ENCODE data around the gene AKT2. TPM values are rescaled to one million over a fixed set of nuclear protein-coding genes. Genes with fewer than 3 reads are reported as not detected.
A peak's percentile ranks its signal among the peaks of the same experiment; 100 is the strongest.

AKT2 gene
- total RNA-seq, 1 experiment from 2014 or later: 71.9 TPM

DNA sequence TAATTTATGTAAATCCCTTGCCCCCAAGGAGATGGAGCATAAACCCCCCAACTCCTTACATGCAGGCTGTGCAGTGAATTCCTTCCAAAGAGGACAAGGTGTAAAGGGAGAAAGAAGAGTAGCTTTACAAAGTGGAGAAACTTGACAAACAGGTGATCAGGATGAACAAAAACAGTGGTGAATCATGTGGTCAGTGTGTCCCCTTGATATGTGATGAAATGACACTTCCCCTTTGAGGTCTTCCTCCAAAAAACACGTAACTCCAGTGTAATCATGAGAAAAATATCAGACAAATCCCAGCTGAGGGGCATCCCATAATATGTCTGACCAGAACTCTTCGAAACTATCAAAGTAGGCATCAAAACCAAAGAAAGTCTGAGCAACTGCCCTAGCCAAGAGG is 29.5 kb upstream of the AKT2 start:
- Histone ChIP-seq H3K9me3 (replicated peaks) (no peaks in the 10 kb centered on the region), H3K36me3 (peaks cover 11% of the 10 kb centered on the region; the same call in 1 of the 2 replicates), H3K4me1 (replicated peaks) (no peaks in the 10 kb centered on the region), H3K27me3 (replicated peaks) (no peaks in the 10 kb centered on the region), H3K27ac (no peak overlapping the region), H3K4me3 (no peak overlapping the region)
- no peak for DNase-seq (ENCODE audit: low read depth in 1 of 2, low spot score in 2 of 2)

DNA sequence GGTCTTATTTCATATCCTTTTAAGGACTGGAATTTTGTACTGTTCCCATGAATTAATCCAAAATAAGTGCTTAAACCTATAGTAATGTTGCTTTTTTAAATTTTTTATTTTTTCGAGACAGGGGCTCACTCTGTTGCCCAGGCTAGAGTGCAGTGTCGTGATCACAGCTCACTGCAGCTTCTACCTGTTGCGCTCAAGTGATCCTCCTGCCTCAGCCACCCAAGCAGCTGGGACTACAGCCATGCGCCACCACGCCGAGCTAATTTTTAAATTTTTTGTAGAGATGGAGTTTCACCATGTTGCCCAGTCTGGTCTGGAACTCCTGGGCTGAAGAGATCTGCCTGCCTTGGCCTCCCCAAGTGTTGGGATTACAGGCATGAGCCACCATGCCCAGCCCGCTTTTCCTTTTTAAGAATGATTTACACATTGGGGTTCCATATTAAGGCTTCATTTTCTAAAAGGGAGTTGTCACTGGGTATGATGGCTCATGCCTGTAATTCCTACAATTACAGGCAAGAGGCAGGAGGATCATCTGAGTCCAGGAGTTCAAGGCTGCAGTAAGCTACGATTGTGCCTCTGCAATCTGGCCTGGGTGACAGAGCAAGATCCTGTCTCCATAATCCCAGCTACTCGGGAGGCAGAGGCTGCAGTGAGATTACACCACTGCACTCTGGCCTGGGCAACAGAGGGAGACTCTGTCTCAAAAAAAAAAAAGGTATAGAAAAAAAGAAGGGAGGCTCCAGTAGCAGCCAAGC is 28.3 kb upstream of the AKT2 start:
- Histone ChIP-seq H3K4me1 (replicated peaks) (no peaks in the 10 kb centered on the region), H3K4me3 (no peak overlapping the region), H3K27ac (no peak overlapping the region)

DNA sequence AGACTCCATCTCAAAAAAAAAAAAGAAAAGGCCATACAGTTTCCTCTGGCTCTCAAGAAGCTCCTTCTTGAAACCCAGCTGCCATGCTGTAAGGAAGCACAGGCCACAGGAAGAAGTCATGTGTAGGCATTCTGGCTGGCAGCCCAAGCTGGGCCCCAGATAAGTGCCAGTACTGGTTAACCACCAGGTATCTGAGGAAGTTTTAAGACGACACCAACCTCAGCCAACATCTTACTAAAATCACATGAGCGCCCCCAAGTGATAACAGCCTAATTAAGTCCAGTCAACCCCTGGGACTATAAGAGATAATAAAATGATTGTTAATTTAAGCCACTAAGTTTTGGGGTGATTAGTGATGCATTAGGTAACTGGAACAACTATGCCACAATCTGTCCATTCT is 27.4 kb upstream of the AKT2 start:
- H3K36me3 ChIP-seq: 0 out of 2 replicates have a peak, but pooled peaks cover 7% of the 10 kb centered on the region
- H3K27me3 ChIP-seq (replicated peaks): no peaks in the 10 kb centered on the region
- H3K4me3 ChIP-seq: no peak overlapping the region
- H3K27ac ChIP-seq: no peak overlapping the region
- H3K4me1 ChIP-seq (replicated peaks): no peaks in the 10 kb centered on the region
- H3K9me3 ChIP-seq (replicated peaks): no peaks in the 10 kb centered on the region
- no peak for DNase-seq (ENCODE audit: low read depth in 1 of 2, low spot score in 2 of 2)

More for the DNA sequence above, 28.3 kb upstream of the AKT2 start:
- H3K27me3 ChIP-seq (replicated peaks): no peaks in the 10 kb centered on the region
- H3K36me3 ChIP-seq: 0 out of 2 replicates have a peak, but pooled peaks cover 7% of the 10 kb centered on the region
- DNase-seq (ENCODE audit: low read depth in 1 of 2, low spot score in 2 of 2): no peak
- no peaks in the 10 kb centered on the region for H3K9me3 ChIP-seq (replicated peaks)

DNA sequence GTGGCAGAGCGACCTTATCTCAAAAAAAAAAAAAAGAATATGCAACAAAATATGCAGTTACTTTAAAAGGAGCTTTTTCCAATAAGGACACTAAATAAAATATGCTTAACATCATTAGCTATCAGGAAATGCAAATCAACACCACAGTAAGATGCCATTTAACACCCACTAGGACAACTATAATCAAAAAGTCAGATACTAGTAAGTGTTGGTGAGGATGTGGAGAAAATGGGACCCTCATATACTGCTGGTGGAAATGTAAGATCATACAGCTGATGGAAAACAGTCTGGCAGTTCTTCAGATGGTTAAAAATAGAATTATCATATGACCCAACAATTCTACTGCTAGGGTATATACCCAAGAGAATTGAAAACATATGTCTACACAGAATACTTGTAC is 24.5 kb upstream of the AKT2 start:
- H3K4me3 ChIP-seq: no peak overlapping the region
- no peak for DNase-seq (ENCODE audit: low read depth in 1 of 2, low spot score in 2 of 2)
- H3K27ac ChIP-seq: no peak overlapping the region
- H3K36me3 ChIP-seq: no peaks in the 10 kb centered on the region
- no peaks in the 10 kb centered on the region for H3K4me1 ChIP-seq (replicated peaks)
- H3K27me3 ChIP-seq (replicated peaks): no peaks in the 10 kb centered on the region
- H3K9me3 ChIP-seq (replicated peaks): no peaks in the 10 kb centered on the region

DNA sequence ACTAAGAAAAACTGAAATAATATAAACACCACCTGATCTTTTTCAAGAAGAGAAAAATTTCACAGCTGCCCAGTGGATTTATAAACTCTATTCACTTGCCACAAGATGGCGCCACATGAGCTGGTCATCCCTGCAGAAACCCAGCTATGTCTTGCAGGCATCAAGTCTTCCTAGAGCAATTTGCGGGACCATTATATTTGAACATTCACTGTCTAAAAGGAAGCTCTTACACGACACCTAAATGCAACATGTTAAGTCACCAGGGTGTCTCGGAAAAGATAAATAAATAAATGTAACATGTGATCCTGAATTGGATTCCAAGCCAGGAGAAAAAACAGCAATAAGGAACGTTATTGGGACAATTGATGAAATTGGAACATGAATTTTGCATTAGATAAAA is 20.3 kb upstream of the AKT2 start:
- no peak overlapping the region for H3K4me3 ChIP-seq
- H3K9me3 ChIP-seq (replicated peaks): no peaks in the 10 kb centered on the region
- H3K36me3 ChIP-seq: no peaks in the 10 kb centered on the region
- no peaks in the 10 kb centered on the region for H3K4me1 ChIP-seq (replicated peaks)
- no peak overlapping the region for H3K27ac ChIP-seq
- DNase-seq (ENCODE audit: low read depth in 1 of 2, low spot score in 2 of 2): peak; percentile 31 to 79
- no peaks in the 10 kb centered on the region for H3K27me3 ChIP-seq (replicated peaks)

DNA sequence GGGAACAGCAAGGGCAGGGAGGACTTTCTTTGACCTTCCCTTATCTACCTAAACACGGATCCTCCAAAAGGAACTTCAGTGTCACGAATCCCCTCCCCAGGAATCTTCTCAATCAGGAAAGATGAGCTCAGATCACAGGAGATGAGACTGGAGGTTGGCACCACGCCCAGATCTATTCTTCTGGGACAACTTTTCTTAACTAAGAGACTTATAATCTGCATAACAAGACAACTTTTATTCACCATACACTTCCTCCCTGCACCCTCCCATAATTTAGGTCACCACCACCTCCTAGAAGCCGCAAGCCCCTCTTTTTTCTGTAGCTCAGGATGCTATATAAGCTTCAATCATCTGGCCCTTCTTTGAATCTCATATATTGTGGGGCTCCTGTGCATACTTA is 19.2 kb upstream of the AKT2 start:
- DNase-seq (ENCODE audit: low read depth in 1 of 2, low spot score in 2 of 2): no peak
- no peaks in the 10 kb centered on the region for H3K9me3 ChIP-seq (replicated peaks)
- no peaks in the 10 kb centered on the region for H3K27me3 ChIP-seq (replicated peaks)
- no peak overlapping the region for H3K27ac ChIP-seq
- no peaks in the 10 kb centered on the region for H3K36me3 ChIP-seq
- no peaks in the 10 kb centered on the region for H3K4me1 ChIP-seq (replicated peaks)
- H3K4me3 ChIP-seq: no peak overlapping the region

DNA sequence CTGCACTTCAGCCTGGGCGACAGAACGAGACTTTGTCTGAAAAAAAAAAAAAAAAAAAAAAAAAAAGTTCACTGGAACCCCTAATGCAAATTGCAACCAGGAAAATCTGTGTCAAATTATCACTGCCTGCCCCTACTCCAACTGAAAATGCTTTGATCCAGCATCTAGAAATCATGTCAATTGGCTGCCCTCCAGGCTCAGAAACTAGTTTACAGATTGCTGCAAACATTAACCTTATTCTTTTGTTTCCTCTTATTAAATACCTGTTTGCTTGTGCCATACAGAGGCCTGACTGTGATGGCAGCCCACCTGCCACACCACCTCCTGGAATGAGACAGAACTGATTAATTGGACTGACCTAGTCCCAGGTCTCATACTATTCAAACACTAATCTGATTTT is 18.6 kb upstream of the AKT2 start:
- H3K36me3 ChIP-seq: no peaks in the 10 kb centered on the region
- H3K27me3 ChIP-seq (replicated peaks): no peaks in the 10 kb centered on the region
- no peak for DNase-seq (ENCODE audit: low read depth in 1 of 2, low spot score in 2 of 2)
- no peaks in the 10 kb centered on the region for H3K4me1 ChIP-seq (replicated peaks)
- H3K27ac ChIP-seq: no peak overlapping the region
- H3K4me3 ChIP-seq: no peak overlapping the region
- H3K9me3 ChIP-seq (replicated peaks): no peaks in the 10 kb centered on the region

DNA sequence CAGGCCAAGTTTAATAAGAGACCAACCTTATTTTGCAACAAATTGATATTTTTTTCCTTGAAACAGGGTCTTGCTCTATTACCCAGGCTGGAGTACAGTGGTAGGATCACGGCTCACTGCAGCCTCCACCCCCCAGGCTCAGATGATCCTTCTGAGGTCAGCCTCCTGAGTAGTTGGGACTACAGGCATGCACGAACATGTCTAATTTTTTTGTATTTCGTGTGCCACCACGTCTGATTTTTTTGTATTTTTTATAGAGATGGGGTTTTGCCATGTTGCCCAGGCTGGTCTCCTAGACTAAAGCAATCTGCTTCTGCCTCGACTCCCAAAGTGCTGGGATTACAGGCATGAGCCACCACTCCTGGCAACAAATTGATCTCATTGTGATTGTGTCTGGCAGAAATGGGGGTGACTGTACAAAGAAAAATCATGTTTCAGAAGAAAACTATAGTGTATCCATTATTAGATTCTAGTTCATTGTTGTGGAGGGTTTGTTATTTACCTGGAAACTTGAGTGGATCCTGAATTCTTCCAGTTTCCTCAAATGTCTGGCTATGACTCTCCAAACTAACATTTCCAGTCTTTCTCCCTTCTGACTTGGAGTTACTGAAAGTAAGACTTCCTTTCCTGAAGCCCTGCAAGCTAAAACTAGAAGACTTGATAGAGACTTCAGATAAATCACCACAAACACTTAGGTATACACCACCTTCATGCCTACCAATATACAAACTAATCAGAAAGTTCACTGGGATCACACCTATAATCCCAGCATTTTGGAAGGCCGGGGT is 17.3 kb upstream of the AKT2 start:
- Histone ChIP-seq H3K4me3 (no peak overlapping the region), H3K9me3 (replicated peaks) (no peaks in the 10 kb centered on the region), H3K27me3 (replicated peaks) (no peaks in the 10 kb centered on the region), H3K27ac (no peak overlapping the region), H3K36me3 (no peaks in the 10 kb centered on the region), H3K4me1 (replicated peaks) (no peaks in the 10 kb centered on the region)
- no peak for DNase-seq (ENCODE audit: low read depth in 1 of 2, low spot score in 2 of 2)

DNA sequence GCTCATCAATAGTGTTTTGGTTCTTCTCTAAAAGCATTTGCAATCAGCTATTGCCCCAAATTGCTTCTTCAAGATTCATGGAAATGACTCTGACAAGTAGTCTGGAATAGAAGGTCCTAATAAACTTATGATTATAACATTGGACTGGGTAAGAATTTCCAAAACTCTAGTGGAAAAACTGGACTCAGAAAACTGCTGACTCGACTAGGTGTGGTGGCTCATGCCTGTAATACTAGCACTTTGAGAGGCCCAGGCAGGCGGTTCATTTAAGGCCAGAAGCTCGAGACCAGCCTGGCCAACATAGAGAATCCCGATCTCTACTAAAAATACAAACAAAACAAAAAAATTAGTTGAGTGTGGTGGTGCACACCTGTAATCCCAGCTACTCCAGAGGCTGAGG is 15.5 kb upstream of the AKT2 start:
- Histone ChIP-seq H3K27me3 (replicated peaks) (no peaks in the 10 kb centered on the region), H3K4me3 (no peak overlapping the region), H3K27ac (no peak overlapping the region)

DNA sequence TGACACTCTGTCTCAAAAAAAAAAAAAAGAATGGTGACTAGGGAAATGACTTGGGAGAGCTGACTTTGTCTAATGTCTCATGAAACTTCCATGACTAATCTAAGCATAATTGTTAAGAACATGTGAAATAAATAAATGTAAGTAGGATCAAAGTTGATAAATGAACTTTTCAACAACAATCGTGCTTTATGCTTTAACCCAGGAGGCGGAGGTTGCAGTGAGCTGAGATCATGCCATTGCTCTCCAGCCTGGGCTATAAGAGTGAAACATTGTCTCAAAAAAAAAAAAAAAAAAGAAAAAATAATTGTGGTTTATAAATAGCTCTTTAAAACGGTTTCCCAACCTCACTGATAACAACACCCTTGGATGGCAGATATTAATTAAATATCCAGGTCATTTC is 12.9 kb upstream of the AKT2 start:
- Histone ChIP-seq H3K4me1 (replicated peaks) (no peaks in the 10 kb centered on the region), H3K36me3 (no peaks in the 10 kb centered on the region), H3K9me3 (replicated peaks) (no peaks in the 10 kb centered on the region), H3K27ac (no peak overlapping the region), H3K4me3 (no peak overlapping the region), H3K27me3 (replicated peaks) (no peaks in the 10 kb centered on the region)
- DNase-seq (ENCODE audit: low read depth in 1 of 2, low spot score in 2 of 2): no peak

More for the DNA sequence above, 15.5 kb upstream of the AKT2 start:
- no peaks in the 10 kb centered on the region for H3K36me3 ChIP-seq
- no peak for DNase-seq (ENCODE audit: low read depth in 1 of 2, low spot score in 2 of 2)
- no peaks in the 10 kb centered on the region for H3K4me1 ChIP-seq (replicated peaks)
- H3K9me3 ChIP-seq (replicated peaks): no peaks in the 10 kb centered on the region

DNA sequence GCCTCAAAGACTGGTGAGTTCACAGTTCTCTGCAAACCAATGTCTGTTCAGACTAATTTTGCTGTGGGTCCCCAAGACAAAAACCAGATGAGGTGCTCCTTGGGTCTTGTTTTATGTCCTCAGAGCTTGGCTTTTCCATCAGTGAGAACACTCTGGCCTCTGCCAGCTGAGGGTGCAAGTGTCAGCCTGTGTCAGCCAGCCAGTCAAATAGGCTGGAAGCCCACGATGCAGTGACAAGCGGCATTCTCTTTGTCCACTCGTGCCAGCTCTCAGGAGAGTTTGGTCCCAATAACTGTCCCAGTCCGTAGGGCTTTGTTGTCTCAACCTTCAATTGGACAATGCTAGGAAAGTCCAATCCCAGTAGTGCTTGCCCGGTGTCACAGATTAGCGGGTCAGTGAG is 9.4 kb upstream of the AKT2 start:
- Histone ChIP-seq H3K4me3 (no peak overlapping the region), H3K9me3 (replicated peaks) (no peaks in the 10 kb centered on the region), H3K27ac (no peak overlapping the region), H3K4me1 (replicated peaks) (no peaks in the 10 kb centered on the region), H3K27me3 (replicated peaks) (no peaks in the 10 kb centered on the region), H3K36me3 (no peaks in the 10 kb centered on the region)
- no peak for DNase-seq (ENCODE audit: low read depth in 1 of 2, low spot score in 2 of 2)

DNA sequence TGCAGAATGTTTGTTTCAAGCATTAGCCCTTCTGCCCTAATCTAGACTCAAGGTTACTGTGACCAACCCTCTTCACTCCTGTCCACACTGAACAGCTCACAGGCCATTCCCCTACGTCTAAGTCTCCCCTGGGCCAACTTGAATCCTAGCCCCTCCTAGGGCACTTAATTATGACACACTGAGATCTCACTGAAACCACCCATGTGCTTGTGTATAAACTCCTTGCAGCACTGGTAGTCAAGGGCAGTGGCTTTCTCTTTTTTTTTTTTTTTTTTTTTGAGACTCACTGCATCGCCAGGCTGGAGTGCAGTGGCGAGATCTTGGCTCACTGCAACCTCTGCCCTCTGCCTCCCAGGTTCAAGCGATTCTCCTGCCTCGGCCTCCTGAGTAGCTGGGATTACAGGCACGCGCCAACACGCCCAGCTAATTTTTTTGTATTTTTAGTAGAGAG is 1.9 kb upstream of the AKT2 start:
- Histone ChIP-seq H3K27ac (no peak overlapping the region), H3K4me3 (no peak overlapping the region), H3K9me3 (replicated peaks) (no peaks in the 10 kb centered on the region), H3K4me1 (replicated peaks) (peaks cover 12% of the 10 kb centered on the region), H3K27me3 (replicated peaks) (no peaks in the 10 kb centered on the region), H3K36me3 (peaks cover 5% of the 10 kb centered on the region)
- DNase-seq (ENCODE audit: low read depth in 1 of 2, low spot score in 2 of 2): no peak

DNA sequence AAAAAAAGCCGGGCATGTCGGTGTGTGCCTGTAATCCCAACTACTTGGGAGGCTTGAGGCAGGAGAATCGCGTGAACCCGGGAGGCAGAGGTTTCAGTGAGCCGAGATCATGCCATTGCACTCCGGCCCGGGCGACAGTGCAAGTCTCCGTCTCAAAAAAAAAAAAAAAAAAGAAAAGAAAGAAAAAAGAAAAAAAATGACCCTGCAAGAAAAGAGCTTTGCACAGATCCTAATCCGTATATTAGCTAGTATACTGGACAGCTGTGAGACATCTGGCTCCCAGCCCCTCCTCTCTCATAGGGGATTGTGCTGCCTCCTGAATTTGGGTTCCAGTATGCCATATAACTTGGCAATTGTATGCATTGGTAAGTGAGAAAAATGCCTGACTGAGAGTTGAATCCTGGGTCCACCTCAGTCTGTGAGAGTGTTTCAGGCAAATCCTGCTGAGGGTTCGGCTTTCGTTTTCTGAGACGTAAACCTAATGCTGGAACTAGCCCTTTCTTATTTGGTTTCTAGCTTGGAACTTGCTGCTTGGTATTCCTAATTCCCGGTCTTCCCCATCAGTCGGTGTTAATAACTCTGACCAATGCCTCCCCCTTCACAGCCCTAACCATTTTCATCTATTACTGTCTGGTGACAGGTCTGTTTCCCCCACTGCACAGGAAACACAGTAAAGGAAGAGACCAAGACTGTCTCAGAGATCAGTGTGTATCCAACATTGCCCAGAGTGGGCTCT is 1.3 kb upstream of the AKT2 start:
- H3K27ac ChIP-seq: no peak overlapping the region
- peaks cover 12% of the 10 kb centered on the region for H3K4me1 ChIP-seq (replicated peaks)
- H3K36me3 ChIP-seq: peaks cover 9% of the 10 kb centered on the region
- no peaks in the 10 kb centered on the region for H3K27me3 ChIP-seq (replicated peaks)
- no peak overlapping the region for H3K4me3 ChIP-seq
- H3K9me3 ChIP-seq (replicated peaks): no peaks in the 10 kb centered on the region
- no peak for DNase-seq (ENCODE audit: low read depth in 1 of 2, low spot score in 2 of 2)
